ENCODE data around the gene COMMD7.

DNA sequence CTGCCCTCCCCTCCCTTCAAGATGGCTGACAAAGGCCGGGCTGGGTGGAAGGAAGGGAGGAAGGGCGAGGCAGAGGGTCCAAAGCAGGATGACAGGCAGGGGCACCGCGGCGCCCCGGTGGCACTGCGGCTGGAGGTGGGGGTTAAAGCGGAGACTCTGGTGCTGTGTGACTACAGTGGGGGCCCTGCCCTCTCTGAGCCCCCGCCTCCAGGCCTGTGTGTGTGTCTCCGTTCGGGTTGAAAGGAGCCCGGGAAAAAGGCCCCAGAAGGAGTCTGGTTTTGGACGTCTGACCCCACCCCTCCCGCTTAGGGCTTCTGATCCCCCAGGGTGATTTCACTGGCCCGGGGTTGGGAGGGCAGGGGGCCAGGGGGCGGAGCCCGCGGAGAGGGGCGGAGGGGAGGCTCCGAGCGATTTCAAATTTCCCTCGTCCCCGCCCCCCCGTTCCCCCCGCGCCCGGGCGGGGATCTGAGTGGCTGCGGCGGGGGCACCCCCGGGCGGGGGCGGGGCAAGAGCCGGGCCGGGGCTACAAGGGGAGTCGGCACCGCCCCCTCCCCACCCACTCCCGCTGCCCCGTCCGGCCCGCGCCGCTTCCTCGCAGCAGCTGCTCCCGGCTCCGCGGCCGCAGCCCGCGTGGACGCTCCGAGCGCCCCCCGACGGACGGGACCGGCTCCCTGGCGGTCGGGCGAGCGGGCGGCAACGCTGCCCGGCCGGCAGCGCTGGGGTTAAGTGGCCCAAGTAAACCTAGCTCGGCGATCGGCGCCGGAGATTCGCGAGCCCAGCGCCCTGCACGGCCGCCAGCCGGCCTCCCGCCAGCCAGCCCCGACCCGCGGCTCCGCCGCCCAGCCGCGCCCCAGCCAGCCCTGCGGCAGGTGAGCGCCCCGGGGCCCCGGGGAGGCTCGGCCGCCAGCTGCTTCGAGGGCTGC is 18.8 kb upstream of the COMMD7 start, which contains the start of gene DNMT3B:
- TF ChIP-seq ZNF70 (CRISPR knock-in tag; IDR thresholded peaks at IDR 0.05) (no peak), OSR1 (CRISPR knock-in tag; IDR thresholded peaks at IDR 0.05) (no peak), ZC3H10 (CRISPR knock-in tag; IDR thresholded peaks at IDR 0.05) (no peak), ESRRG (CRISPR knock-in tag; IDR thresholded peaks at IDR 0.05) (no peak), ZFP3 (CRISPR knock-in tag; IDR thresholded peaks at IDR 0.05) (no peak), TOX (CRISPR knock-in tag; IDR thresholded peaks at IDR 0.05; ENCODE audit: borderline replicate concordance) (no peak)
- TF ChIP-seq, protein P1, sequence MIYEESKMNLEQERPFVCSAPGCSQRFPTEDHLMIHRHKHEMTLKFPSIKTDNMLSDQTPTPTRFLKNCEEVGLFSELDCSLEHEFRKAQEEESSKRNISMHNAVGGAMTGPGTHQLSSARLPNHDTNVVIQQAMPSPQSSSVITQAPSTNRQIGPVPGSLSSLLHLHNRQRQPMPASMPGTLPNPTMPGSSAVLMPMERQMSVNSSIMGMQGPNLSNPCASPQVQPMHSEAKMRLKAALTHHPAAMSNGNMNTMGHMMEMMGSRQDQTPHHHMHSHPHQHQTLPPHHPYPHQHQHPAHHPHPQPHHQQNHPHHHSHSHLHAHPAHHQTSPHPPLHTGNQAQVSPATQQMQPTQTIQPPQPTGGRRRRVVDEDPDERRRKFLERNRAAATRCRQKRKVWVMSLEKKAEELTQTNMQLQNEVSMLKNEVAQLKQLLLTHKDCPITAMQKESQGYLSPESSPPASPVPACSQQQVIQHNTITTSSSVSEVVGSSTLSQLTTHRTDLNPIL (CRISPR knock-in tag; IDR thresholded peaks at IDR 0.05; ENCODE audit: low read depth) = no peak

Data from SK-N-SH treated with all-trans-retinoic acid at 6 μM for 48 hours (cell line).